ENCODE measurements around the gene CMTM1. TPM values are rescaled to one million over a fixed set of nuclear protein-coding genes. Genes with fewer than 3 reads are reported as not detected.

CMTM1 gene
- total RNA-seq, 1 experiment from 2014 or later = 5.2 TPM

- ChIA-PET POLR2A (no interaction called here), RAD21 (ENCODE audit: low non-redundant PET in 1 of 2, low total read pairs in 2 of 2, uncharacterized antibody in 2 of 2, unreplicated experiment in 2 of 2) (interaction anchor here in 1 of 2 experiments (0.6 to 1.1 kb wide), 2 partner anchors 201 to 259 kb away, joined by 3 to 12 read pairs; no protein-coding TSS in a partner anchor), CTCF (interaction anchor here (0.6 to 3.2 kb wide), 30 partner anchors 10 to 294 kb away, joined by 3 to 41 read pairs (median 4); partner anchors contain the start of genes CKLF, CMTM2, CMTM4 and TK2)
- H3K9me3 ChIP-seq (ENCODE audit: control insufficient read depth in 1 of 2, insufficient read depth in 1 of 2, low read depth in 1 of 2, low read length in 2 of 2) = no peaks in the 10 kb centered on the region
- no peaks in the 10 kb centered on the region for H3K9me2 ChIP-seq (ENCODE audit: insufficient read depth)
- H3K27ac ChIP-seq (ENCODE audit: low read depth, low read length) = peak overlapping the region; percentile 54
- H3K79me2 ChIP-seq (ENCODE audit: insufficient read depth, low read length) = peaks cover 8% of the 10 kb centered on the region; the same call in 1 of the 2 replicates
- peaks cover 14 to 19% of the 10 kb centered on the region in 2 experiments; a peak in 3 of 4 replicates for H3K36me3 ChIP-seq (ENCODE audit: control insufficient read depth in 1 of 2, insufficient read depth in 2 of 2, low read length in 2 of 2)
- 0 out of 2 replicates have a peak, but pooled peaks cover 4% of the 10 kb centered on the region for H4K20me1 ChIP-seq (ENCODE audit: insufficient read depth)
- H3K27me3 ChIP-seq (ENCODE audit: insufficient read depth, low read length) = no peaks in the 10 kb centered on the region
- DNase-seq (ENCODE audit: low read depth, low spot score) (no peak), ATAC-seq (no peak)
- no TSS peak for BruUV-seq (replicated peaks)
- H2AFZ ChIP-seq (ENCODE audit: low read depth, low read length, poor library complexity, severe bottlenecking) = no peak overlapping the region
- intact Hi-C loops (cut with micrococcal nuclease) = loop anchor here (2.0 to 5.0 kb wide), 2 partner anchors 202 to 258 kb away; no protein-coding TSS in a partner anchor
- no peak for TF ChIP-seq MAX (IDR thresholded peaks at IDR 0.05)
- no peak for TF ChIP-seq SIN3A (IDR thresholded peaks at IDR 0.05; ENCODE audit: low read depth)
- no peak for TF ChIP-seq EZH2 (IDR thresholded peaks at IDR 0.05)
- no peak for TF ChIP-seq JUND (IDR thresholded peaks at IDR 0.05)
- no peak for TF ChIP-seq ZBTB33 (IDR thresholded peaks at IDR 0.05; ENCODE audit: extremely low read depth, insufficient replicate concordance, low read length)
- TF ChIP-seq CBX3 (IDR thresholded peaks at IDR 0.05; ENCODE audit: low read depth) = no peak
- TF ChIP-seq ELF1 (IDR thresholded peaks at IDR 0.05; ENCODE audit: borderline replicate concordance, low read depth) = no peak
- no peak for TF ChIP-seq ZNF274 (IDR thresholded peaks at IDR 0.05; ENCODE audit: low read depth, low read length)
- no peak for TF ChIP-seq FOSL1 (IDR thresholded peaks at IDR 0.05; ENCODE audit: low read depth)
- no peak for TF ChIP-seq TCF7L2 (IDR thresholded peaks at IDR 0.05; ENCODE audit: borderline replicate concordance, extremely low read depth, insufficient read depth, insufficient read length)
- TF ChIP-seq RAD21 (IDR thresholded peaks at IDR 0.05; ENCODE audit: low read depth) = no peak
- H3K9ac ChIP-seq (ENCODE audit: low read length) = peak overlapping the region; percentile 64
- peaks cover 19 to 32% of the 10 kb centered on the region in 2 experiments for H3K4me1 ChIP-seq (ENCODE audit: control insufficient read depth in 1 of 2, insufficient read depth in 2 of 2, low read length in 2 of 2)
- no peak overlapping the region; a peak in 1 of 4 replicates for H3K4me3 ChIP-seq (replicated peaks in 1 of 2; ENCODE audit: low read depth in 1 of 2, low read length in 2 of 2)
- peak overlapping the region; percentile 70 for H3K4me2 ChIP-seq (ENCODE audit: low read length)
These were observed 42.9 kb downstream of the CMTM1 start for GRCh38 chr16:66609139-66609510.
